ENCODE data around the gene ME3.

DNA sequence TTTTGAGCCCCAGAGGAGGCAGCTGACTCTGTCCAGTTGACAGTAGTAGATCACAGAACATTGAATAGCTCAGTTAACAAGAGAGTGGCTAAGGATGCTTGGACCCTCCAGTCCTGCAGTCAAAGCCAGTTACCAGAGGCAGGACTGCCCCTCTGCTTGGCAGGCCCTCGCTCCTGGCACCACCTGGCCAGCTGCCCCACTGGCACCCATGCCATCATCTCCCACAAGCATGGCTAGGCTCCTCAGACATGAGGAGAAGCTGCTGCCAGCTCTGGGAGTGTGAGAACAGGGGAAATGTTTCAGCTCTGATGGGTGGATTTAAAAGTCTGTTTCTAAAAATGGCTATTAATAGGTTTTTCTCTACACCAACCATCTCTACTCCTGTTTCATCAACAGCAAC lies 13.9 kb downstream of the ME3 start:
- TF ChIP-seq YY1 (IDR thresholded peaks at IDR 0.05; ENCODE audit: low read depth) (no peak), TEAD4 (IDR thresholded peaks at IDR 0.05) (no peak), EP300 (IDR thresholded peaks at IDR 0.05; ENCODE audit: borderline replicate concordance) (no peak), TAF1 (IDR thresholded peaks at IDR 0.05; ENCODE audit: low read depth) (no peak), FOXM1 (IDR thresholded peaks at IDR 0.05; ENCODE audit: borderline replicate concordance, low read depth) (no peak), ZBTB7A (IDR thresholded peaks at IDR 0.05; ENCODE audit: low read depth) (no peak), TCF12 (IDR thresholded peaks at IDR 0.05; ENCODE audit: low read depth) (no peak), RAD21 (IDR thresholded peaks at IDR 0.05; ENCODE audit: low read depth) (no peak), CREB1 (IDR thresholded peaks at IDR 0.05; ENCODE audit: low read depth) (no peak), CEBPB (IDR thresholded peaks at IDR 0.05) (no peak), NFIC (IDR thresholded peaks at IDR 0.05) (no peak)
- TF ChIP-seq, protein P1, sequence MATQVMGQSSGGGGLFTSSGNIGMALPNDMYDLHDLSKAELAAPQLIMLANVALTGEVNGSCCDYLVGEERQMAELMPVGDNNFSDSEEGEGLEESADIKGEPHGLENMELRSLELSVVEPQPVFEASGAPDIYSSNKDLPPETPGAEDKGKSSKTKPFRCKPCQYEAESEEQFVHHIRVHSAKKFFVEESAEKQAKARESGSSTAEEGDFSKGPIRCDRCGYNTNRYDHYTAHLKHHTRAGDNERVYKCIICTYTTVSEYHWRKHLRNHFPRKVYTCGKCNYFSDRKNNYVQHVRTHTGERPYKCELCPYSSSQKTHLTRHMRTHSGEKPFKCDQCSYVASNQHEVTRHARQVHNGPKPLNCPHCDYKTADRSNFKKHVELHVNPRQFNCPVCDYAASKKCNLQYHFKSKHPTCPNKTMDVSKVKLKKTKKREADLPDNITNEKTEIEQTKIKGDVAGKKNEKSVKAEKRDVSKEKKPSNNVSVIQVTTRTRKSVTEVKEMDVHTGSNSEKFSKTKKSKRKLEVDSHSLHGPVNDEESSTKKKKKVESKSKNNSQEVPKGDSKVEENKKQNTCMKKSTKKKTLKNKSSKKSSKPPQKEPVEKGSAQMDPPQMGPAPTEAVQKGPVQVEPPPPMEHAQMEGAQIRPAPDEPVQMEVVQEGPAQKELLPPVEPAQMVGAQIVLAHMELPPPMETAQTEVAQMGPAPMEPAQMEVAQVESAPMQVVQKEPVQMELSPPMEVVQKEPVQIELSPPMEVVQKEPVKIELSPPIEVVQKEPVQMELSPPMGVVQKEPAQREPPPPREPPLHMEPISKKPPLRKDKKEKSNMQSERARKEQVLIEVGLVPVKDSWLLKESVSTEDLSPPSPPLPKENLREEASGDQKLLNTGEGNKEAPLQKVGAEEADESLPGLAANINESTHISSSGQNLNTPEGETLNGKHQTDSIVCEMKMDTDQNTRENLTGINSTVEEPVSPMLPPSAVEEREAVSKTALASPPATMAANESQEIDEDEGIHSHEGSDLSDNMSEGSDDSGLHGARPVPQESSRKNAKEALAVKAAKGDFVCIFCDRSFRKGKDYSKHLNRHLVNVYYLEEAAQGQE (IDR thresholded peaks at IDR 0.05; ENCODE audit: low read depth), result no peak

Measured in Ishikawa (cell line).